ENCODE measurements around the gene SRXN1. TPM values are rescaled to one million over a fixed set of nuclear protein-coding genes. Genes with fewer than 3 reads are reported as not detected.

SRXN1 gene
- total RNA-seq, 4 donors from 2014 or later: 13.4 to 24.0 (median 22.7) TPM

Other genes with a start within 250 kb of the SRXN1 start
- 10 to 100 TPM; 29.3 to 91.6 (median 55.1) TPM for gene RBCK1, start 244.9 kb downstream of the SRXN1 start, total RNA-seq
- 10 to 100 TPM; 36.9 to 54.5 (median 44.6) TPM for gene TBC1D20, start 190.7 kb downstream of the SRXN1 start, total RNA-seq
- 100 to 1,000 TPM in 1 of 4 donors, 10 to 100 TPM in 3; 63.0 to 103 (median 78.3) TPM for gene CSNK2A1, start 109.4 kb downstream of the SRXN1 start, total RNA-seq
- gene TCF15, start 42.9 kb downstream of the SRXN1 start, total RNA-seq: 1 to 10 TPM in 3 of 4 donors, under 1 TPM in 1; 0.34 to 3.4 (median 2.3) TPM
- gene SCRT2, start 22.6 kb upstream of the SRXN1 start, total RNA-seq: not detected
- under 1 TPM; 0.33 to 0.66 (median 0.45) TPM for gene SLC52A3, start 115.3 kb upstream of the SRXN1 start, total RNA-seq
- 1 to 10 TPM in 3 of 4 donors, not detected in 1; 2.7 to 4.6 (median 2.8) TPM for gene FAM110A, start 180.5 kb upstream of the SRXN1 start, total RNA-seq